NCI-H128 (cell line): Measurements from ENCODE around the gene RNF166.
A peak's percentile ranks its signal among the peaks of the same experiment; 100 is the strongest.
"Not testable (repeated sequence)": the region's sequence is repeated elsewhere in the genome, so short reads cannot be mapped to it uniquely, and the experiment has no call there.

Source experiments
- DNase-seq: peaks from one replicate; lab custom pipeline; 2025; ENCODE audit not compliant: unreplicated experiment; lab: John Stamatoyannopoulos, UW

The RNF166 gene

DNA sequence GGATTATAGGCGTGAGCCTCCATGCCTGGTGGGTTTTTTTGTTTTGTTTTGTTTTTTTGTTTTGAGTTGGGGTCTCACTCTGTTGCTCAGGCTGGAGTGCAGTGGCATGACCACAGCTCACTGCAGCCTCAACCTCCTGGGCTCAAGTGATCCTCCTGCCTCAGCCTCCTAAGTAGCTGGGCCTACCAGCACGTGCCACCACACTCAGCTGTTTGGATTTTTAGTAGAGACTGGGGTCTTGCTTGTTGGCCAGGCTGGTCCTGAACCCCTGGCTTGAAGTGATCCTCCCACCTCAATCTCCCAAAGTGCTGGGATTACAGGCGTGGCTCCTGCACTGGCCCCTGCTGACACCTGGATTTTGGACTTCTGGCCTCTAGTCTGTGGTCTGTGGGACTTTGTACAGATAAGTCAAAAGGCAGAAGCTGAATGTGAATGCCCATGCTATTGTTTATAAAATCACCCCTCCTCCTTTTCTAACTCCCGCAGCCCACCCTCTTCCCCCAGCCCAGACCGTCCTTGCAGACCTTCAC lies 25.6 kb downstream of the RNF166 start:
- no peak for DNase-seq

GRCh38 chr16:88678224-88678979 lies 27.8 kb downstream of the RNF166 start:
- no peak for DNase-seq

GRCh38 chr16:88677721-88678120 lies 28.5 kb downstream of the RNF166 start:
- no peak for DNase-seq

DNA sequence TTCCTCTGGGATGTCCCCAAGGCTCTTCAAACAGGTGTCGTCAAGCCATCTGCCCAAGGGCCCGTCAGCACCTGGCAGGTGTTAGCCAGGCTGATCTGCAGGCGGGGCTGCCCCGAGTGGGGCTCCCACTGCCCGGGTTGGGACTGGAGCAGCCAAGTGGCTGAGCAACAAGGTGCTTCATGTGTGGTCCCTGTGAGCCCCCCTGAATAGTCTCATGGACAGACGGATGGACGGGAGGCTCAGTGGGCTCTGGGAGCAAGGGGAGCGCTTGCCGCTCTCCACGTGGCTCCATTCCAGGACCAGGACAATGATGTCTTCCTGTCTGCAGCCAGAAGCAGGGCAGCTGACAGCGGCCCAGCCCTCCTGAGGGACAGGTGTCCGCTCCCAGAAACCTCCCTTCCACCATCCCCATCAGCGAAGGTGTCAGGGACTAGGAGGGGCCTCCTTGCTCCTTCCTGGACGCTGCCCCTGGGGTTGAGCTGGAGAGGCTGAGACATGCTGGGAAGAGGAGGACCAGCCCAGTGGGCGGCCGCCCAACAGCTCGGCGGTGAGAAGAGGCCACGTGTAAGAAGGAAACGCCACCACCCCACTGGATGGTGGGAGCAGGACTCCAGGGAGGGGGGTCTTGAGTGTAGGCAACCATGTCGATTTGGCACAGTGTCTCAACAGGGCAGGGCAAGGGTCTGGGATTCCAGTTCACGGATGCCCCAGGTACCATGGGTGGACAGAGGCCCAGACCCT lies 29.5 kb downstream of the RNF166 start:
- DNase-seq, result no peak

GRCh38 chr16:88673716-88674379 lies 32.4 kb downstream of the RNF166 start:
- DNase-seq, result no peak

- no peak for DNase-seq
These were observed 33.4 kb downstream of the RNF166 start for GRCh38 chr16:88672776-88673175.

DNA sequence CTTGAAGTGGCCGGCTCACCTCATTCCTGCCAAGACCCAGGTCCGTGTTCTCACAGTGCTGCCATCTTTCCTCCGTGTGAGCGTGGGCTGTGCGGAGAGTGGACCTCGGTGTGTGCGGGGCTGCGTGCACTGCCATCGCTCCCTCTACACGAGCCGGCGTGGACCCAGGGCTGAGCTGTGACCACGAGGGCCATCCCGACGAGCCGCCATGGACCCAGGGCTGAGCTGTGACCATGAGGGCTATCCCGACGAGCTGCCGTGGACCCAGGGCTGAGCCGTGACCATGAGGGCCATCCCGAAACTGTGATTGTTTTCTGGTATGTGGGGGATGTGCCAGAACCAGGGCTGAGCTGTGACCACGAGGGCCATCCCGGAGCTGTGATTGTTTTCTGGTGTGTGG lies 34.4 kb downstream of the RNF166 start:
- no peak for DNase-seq

DNA sequence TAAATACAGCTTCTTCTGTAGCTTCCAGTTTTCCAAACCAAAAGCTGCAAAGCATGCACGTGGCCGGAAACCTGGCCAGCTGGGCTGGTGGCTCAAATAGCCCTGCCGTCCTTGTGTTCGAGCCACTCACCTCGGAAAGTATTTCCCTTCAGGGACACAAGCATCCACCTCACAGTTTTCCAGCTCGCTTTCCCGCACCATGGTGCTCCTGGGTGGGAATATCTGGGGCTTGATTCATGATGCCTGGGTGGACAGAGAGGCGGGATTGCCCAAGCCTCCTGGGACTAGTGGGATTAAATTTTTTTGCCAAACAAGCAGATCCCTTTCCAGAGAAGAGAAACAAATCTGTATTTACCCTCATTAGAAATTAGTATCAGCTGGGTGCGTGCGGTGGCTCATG lies 36.2 kb downstream of the RNF166 start:
- no peak for DNase-seq

DNA sequence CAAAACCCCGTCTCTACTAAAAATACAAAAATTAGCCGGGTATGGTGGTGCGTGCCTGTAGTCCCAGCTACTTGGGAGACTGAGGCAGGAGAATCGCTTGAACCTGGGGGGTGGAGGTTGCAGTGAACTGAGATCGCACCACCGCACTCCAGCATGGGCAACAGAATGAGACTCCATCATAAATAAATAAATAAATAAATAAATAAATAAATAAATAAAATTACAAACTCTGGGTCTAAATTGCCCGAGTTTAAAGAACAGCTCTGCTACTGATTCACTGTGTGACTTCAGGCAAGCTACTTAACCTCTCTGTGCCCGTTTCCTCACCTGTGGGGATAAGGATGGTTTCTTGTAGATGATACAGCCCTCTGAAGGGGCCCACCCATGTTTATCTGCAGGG lies 36.7 kb downstream of the RNF166 start:
- not testable (repeated sequence) for DNase-seq

DNA sequence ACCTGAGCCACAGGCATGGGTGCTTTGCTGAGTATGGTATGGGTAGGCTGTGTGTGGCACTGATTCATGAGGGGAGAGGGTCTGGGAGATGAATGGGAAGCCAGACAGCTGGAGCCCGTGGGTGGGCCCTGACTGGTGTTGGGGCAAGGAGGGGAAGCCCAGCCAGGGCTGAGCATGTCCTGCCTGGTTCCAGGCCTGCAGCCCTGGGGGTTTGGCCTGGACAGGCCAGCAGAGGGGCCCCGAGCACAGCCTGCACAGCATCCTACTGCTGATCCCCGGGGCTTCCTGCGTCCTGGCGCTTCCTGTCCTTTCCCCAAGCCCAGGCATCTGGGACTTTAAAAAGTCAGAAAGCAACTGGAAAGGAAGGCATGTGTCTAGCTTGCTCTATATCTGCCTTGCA lies 38.7 kb downstream of the RNF166 start:
- DNase-seq, result no peak

DNA sequence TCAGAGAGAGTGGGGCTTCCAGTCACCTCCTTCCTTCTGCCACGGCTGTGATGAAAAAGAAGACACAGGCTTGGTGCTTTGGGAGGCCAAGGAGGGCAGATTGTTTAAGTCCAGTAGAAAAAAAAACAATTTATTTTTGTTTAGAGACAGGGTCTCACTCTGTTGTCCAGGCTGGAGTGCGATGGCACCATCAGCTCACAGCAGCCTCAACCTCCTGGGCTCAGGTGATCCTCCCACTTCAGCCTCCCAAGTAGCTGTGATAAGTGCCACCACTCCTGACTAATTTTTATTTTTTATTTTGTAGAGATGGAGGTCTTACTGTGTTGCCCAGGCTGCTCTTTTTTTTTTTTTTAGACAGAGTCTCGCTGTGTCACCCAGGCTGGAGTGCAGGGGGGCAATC lies 40.6 kb downstream of the RNF166 start:
- no peak for DNase-seq

DNA sequence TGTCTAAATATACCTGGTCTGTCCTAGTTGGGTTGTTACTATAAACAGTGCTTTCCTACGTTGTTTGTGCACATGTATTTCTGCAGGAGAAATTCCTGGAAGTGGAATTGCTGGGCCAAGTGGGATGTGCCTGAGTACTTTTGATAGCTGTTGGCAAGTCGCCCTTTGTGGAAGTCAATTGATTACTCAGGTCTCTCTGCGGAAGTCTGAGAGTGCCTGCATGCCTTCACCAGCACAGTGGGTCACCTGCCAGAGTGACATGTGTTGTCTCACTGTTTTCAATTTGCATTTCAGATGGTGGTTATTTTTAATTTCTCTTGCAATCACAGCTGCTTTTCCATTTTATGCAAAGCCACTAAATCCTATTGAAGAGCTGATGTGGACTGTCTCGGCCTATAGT lies 41.1 kb downstream of the RNF166 start:
- no peak for DNase-seq

GRCh38 chr16:88662843-88663606 lies 43.2 kb downstream of the RNF166 start, which contains the start of gene MVD:
MVD (minus strand) TSS chr16:88663091; CDS start chr16:88663080, 11 bp downstream.
- peak; percentile 89 for DNase-seq

GRCh38 chr16:88662222-88662842 lies 43.9 kb downstream of the RNF166 start:
- DNase-seq, result no peak

DNA sequence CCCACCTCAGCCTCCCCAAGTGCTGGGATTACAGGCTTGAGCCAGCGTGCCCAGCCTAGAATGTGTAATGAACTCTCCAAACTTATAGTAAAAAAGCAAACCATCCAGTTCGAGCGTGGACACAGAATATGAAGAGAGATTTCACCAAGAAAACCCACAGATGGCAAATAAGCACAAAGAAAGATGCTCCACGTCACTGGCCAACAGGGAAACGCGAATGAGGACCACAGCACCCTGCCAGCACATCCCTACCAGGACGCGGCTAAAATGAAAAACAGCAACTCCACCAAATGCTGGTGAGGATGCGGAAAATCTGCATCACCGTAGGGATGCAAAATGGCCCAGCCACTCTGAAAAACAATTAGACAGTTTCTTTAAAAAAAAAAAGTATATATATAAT lies 44.7 kb downstream of the RNF166 start:
- no peak for DNase-seq

GRCh38 chr16:88659160-88659559 lies 47.0 kb downstream of the RNF166 start:
- no peak for DNase-seq

DNA sequence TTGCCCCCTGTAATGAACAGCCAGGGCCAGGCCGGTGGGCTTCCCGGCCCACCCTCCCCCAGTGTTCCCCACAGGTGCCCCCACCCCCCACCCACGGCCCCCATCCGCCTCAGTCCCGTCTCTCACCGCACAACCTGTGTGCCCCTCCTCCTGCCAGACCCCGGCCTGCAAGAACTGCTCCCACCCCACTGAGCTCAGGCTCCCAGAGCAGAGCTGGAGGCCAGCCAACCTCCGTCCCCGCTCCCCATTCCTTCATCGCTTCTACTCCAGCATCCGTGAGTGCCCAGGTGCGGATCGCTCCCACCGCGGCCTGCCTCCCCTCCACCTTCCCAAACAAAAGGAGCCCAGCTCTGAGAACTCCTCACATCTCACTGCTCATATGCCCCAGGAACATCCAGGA lies 47.5 kb downstream of the RNF166 start:
- DNase-seq, result no peak

DNA sequence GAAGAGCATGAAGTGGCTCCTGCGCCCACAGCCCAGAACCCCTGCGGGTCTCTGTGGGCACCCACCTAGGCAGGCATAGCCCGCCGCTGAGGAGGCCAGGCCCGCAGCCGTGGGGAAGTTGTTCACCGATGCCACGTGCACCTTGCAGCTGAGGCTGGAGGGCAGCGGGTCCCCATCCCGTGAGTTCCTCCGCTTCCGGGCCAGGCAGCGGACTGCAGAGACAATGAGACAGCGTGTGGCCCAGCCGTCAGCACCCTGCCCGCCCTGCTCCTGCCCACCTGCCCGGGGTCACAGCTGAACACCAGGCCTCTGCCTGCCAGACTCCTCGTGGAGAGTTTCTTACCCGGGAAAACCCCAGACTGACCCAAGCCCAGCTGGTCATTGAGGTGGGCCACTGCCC lies 48.8 kb downstream of the RNF166 start:
- no peak for DNase-seq

GRCh38 chr16:88656291-88656980 lies 49.8 kb downstream of the RNF166 start:
- no peak for DNase-seq

GRCh38 chr16:88655733-88656281 lies 50.4 kb downstream of the RNF166 start:
- DNase-seq, result no peak
